Astrocyte (in vitro differentiated cells and primary cell): ENCODE data around the gene TPH2.

Source experiments
- EZH2 ChIP-seq: IDR thresholded peaks from 2 replicates; pipeline ENCODE4 v1.6.1; 2012; ENCODE audit warnings: mild to moderate bottlenecking, low read length, inconsistent platforms; ENCODE audit not compliant: insufficient read depth
- TF ChIP-seq, protein P1 (sequence below): IDR thresholded peaks from 2 replicates; pipeline ENCODE4 v1.5.1; 2011; ENCODE audit warnings: low read depth, mild to moderate bottlenecking, inconsistent platforms, low read length, moderate library complexity; ENCODE audit not compliant: insufficient read depth

- TF ChIP-seq, protein P1, sequence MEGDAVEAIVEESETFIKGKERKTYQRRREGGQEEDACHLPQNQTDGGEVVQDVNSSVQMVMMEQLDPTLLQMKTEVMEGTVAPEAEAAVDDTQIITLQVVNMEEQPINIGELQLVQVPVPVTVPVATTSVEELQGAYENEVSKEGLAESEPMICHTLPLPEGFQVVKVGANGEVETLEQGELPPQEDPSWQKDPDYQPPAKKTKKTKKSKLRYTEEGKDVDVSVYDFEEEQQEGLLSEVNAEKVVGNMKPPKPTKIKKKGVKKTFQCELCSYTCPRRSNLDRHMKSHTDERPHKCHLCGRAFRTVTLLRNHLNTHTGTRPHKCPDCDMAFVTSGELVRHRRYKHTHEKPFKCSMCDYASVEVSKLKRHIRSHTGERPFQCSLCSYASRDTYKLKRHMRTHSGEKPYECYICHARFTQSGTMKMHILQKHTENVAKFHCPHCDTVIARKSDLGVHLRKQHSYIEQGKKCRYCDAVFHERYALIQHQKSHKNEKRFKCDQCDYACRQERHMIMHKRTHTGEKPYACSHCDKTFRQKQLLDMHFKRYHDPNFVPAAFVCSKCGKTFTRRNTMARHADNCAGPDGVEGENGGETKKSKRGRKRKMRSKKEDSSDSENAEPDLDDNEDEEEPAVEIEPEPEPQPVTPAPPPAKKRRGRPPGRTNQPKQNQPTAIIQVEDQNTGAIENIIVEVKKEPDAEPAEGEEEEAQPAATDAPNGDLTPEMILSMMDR, result no peak
- TF ChIP-seq EZH2, result no peak
These were observed 7.2 kb downstream of the TPH2 start for GRCh38 chr12:71945883-71946282.
